ENCODE measurements around the gene PARM1. TPM values are rescaled to one million over a fixed set of nuclear protein-coding genes. Genes with fewer than 3 reads are reported as not detected.

PARM1 gene
- total RNA-seq, 2 donors from 2014 or later, result not detected

GRCh38 chr4:74933562-74934015 is 673 bp downstream of the PARM1 start:
- Mint-ChIP-seq H3K9me3 (no peaks in the 10 kb centered on the region), H3K36me3 (peaks cover 5 to 8% of the 10 kb centered on the region in 2 donors), H3K27ac (no peak overlapping the region)
- ATAC-seq (no peak), DNase-seq (ENCODE audit: low spot score in 2 of 2) (no peak)

- Mint-ChIP-seq H3K9me3 (no peaks in the 10 kb centered on the region), H3K27ac (no peak overlapping the region), H3K36me3 (peaks cover 5 to 8% of the 10 kb centered on the region in 2 donors)
- DNase-seq (ENCODE audit: low spot score in 2 of 2), result no peak
- no peak for ATAC-seq
These were observed 1.3 kb downstream of the PARM1 start for GRCh38 chr4:74934016-74934831.

- no peak for DNase-seq (ENCODE audit: low spot score in 2 of 2)
- Mint-ChIP-seq H3K9me3 (no peaks in the 10 kb centered on the region), H3K36me3 (peaks cover 5 to 8% of the 10 kb centered on the region in 2 donors), H3K27ac (no peak overlapping the region)
- ATAC-seq, result no peak
These were observed 2.0 kb downstream of the PARM1 start for GRCh38 chr4:74934888-74935287.

GRCh38 chr4:74941123-74941522 is 8.2 kb downstream of the PARM1 start:
- no peak for DNase-seq (ENCODE audit: low spot score in 2 of 2)
- Mint-ChIP-seq H3K36me3 (no peaks in the 10 kb centered on the region), H3K27ac (no peak overlapping the region)

GRCh38 chr4:74942251-74942917 is 9.5 kb downstream of the PARM1 start:
- Mint-ChIP-seq H3K9me3 (peaks cover 0 to 4% of the 10 kb centered on the region in 2 donors), H3K27ac (no peak overlapping the region), H3K36me3 (no peaks in the 10 kb centered on the region)
- ATAC-seq, result no peak
- DNase-seq (ENCODE audit: low spot score in 2 of 2), result no peak

More at GRCh38 chr4:74941123-74941522, 8.2 kb downstream of the PARM1 start:
- ATAC-seq, result no peak
- H3K9me3 Mint-ChIP-seq, result peaks cover 0 to 1% of the 10 kb centered on the region in 2 donors

GRCh38 chr4:74942918-74943253 is 10.0 kb downstream of the PARM1 start:
- Mint-ChIP-seq H3K9me3 (peaks cover 0 to 5% of the 10 kb centered on the region in 2 donors), H3K27ac (no peak overlapping the region), H3K36me3 (no peaks in the 10 kb centered on the region)
- ATAC-seq (no peak), DNase-seq (ENCODE audit: low spot score in 2 of 2) (no peak)

- ATAC-seq (no peak), DNase-seq (ENCODE audit: low spot score in 2 of 2) (no peak)
- H3K9me3 Mint-ChIP-seq, result peaks cover 0 to 11% of the 10 kb centered on the region in 2 donors
- H3K36me3 Mint-ChIP-seq, result no peaks in the 10 kb centered on the region
- H3K27ac Mint-ChIP-seq, result no peak overlapping the region
These were observed 11.5 kb downstream of the PARM1 start for GRCh38 chr4:74944354-74944793.

- Mint-ChIP-seq H3K9me3 (peaks cover 0 to 11% of the 10 kb centered on the region in 2 donors), H3K36me3 (no peaks in the 10 kb centered on the region), H3K27ac (no peak overlapping the region)
- no peak for ATAC-seq
- DNase-seq (ENCODE audit: low spot score in 2 of 2), result no peak
These were observed 13.3 kb downstream of the PARM1 start for GRCh38 chr4:74946196-74946595.

- DNase-seq (ENCODE audit: low spot score in 2 of 2) (no peak), ATAC-seq (no peak)
- no peak overlapping the region for H3K27ac Mint-ChIP-seq
- H3K36me3 Mint-ChIP-seq, result no peaks in the 10 kb centered on the region
- peaks cover 0 to 11% of the 10 kb centered on the region in 2 donors for H3K9me3 Mint-ChIP-seq
These were observed 14.9 kb downstream of the PARM1 start for GRCh38 chr4:74947798-74948197.

GRCh38 chr4:74948236-74948635 is 15.3 kb downstream of the PARM1 start:
- H3K27ac Mint-ChIP-seq, result no peak overlapping the region

GRCh38 chr4:74950200-74950599 is 17.3 kb downstream of the PARM1 start:
- ATAC-seq (no peak), DNase-seq (ENCODE audit: low spot score in 2 of 2) (no peak)
- Mint-ChIP-seq H3K9me3 (peaks cover 0 to 11% of the 10 kb centered on the region in 2 donors), H3K27ac (no peak overlapping the region), H3K36me3 (no peaks in the 10 kb centered on the region)

More at GRCh38 chr4:74948236-74948635, 15.3 kb downstream of the PARM1 start:
- H3K9me3 Mint-ChIP-seq, result peaks cover 0 to 11% of the 10 kb centered on the region in 2 donors
- ATAC-seq (no peak), DNase-seq (ENCODE audit: low spot score in 2 of 2) (no peak)
- H3K36me3 Mint-ChIP-seq, result no peaks in the 10 kb centered on the region

GRCh38 chr4:74950882-74951281 is 18.0 kb downstream of the PARM1 start:
- H3K9me3 Mint-ChIP-seq, result peaks cover 0 to 11% of the 10 kb centered on the region in 2 donors
- ATAC-seq (no peak), DNase-seq (ENCODE audit: low spot score in 2 of 2) (no peak)
- H3K27ac Mint-ChIP-seq, result no peak overlapping the region
- H3K36me3 Mint-ChIP-seq, result no peaks in the 10 kb centered on the region

- no peaks in the 10 kb centered on the region for H3K9me3 Mint-ChIP-seq
- no peak for ATAC-seq
- no peak overlapping the region for H3K27ac Mint-ChIP-seq
- no peak for DNase-seq (ENCODE audit: low spot score in 2 of 2)
- H3K36me3 Mint-ChIP-seq, result no peaks in the 10 kb centered on the region
These were observed 20.7 kb downstream of the PARM1 start for GRCh38 chr4:74953647-74954046.

GRCh38 chr4:74958881-74959280 is 26.0 kb downstream of the PARM1 start:
- H3K27ac Mint-ChIP-seq, result no peak overlapping the region
- no peak for ATAC-seq

GRCh38 chr4:74961230-74961629 is 28.3 kb downstream of the PARM1 start:
- no peak for ATAC-seq
- DNase-seq (ENCODE audit: low spot score in 2 of 2), result no peak
- H3K9me3 Mint-ChIP-seq, result peaks cover 4 to 6% of the 10 kb centered on the region in 2 donors
- no peaks in the 10 kb centered on the region for H3K36me3 Mint-ChIP-seq
- H3K27ac Mint-ChIP-seq, result no peak overlapping the region

More at GRCh38 chr4:74958881-74959280, 26.0 kb downstream of the PARM1 start:
- no peaks in the 10 kb centered on the region for H3K36me3 Mint-ChIP-seq
- peaks cover 4 to 6% of the 10 kb centered on the region in 2 donors for H3K9me3 Mint-ChIP-seq
- DNase-seq (ENCODE audit: low spot score in 2 of 2), result no peak

- H3K27ac Mint-ChIP-seq, result no peak overlapping the region
- no peak for DNase-seq (ENCODE audit: low spot score in 2 of 2)
- no peak for ATAC-seq
- no peaks in the 10 kb centered on the region for H3K36me3 Mint-ChIP-seq
- peaks cover 4 to 6% of the 10 kb centered on the region in 2 donors for H3K9me3 Mint-ChIP-seq
These were observed 29.7 kb downstream of the PARM1 start for GRCh38 chr4:74962584-74962983.

GRCh38 chr4:74964311-74964710 is 31.4 kb downstream of the PARM1 start:
- DNase-seq (ENCODE audit: low spot score in 2 of 2) (no peak), ATAC-seq (no peak)
- no peak overlapping the region for H3K27ac Mint-ChIP-seq
- no peaks in the 10 kb centered on the region for H3K36me3 Mint-ChIP-seq
- H3K9me3 Mint-ChIP-seq, result peaks cover 4 to 6% of the 10 kb centered on the region in 2 donors
